ENCODE measurements around the gene CDK5. TPM values are rescaled to one million over a fixed set of nuclear protein-coding genes. Genes with fewer than 3 reads are reported as not detected.
A peak's percentile ranks its signal among the peaks of the same experiment; 100 is the strongest.

The CDK5 gene
- total RNA-seq, 1 donor from 2014 or later: 13.7 TPM

DNA sequence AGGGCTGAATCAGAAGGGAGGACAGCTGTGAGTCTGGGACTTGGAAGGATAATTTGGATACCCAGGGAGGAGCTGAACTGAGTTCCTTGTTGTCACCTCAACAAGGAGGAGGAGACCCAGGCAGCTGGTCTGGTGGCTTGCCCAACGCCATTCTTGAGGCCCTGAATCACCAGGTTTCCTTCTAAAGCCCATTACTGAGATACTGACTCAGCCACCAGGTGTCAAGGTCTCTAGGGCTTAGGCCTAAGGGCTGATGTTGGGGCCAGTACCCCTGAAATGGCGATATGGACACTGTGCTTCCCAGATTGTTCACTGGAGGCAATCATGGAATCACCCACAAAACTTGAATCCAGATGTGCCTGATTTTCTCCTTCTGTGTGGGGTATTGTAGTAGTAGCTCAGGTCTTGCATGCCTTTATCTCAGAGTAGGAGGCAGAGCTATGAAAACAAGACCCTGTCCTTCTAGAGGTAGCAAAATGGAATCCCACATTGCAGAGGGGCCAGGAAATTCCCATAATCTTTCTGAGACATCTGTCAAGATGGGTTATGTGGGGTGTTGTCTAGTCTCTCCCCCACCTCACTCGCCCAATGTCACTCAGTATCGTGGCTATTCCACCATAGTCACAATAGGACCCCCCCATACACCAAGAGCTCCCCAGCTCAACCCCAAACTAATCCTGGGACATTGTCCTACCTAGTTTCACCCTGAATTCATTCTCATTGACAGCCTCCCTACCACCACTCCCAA lies 31.6 kb downstream of the CDK5 start:
- no peak for ATAC-seq
- DNase-seq: no peak
- Histone ChIP-seq H3K9me3 (no peaks in the 10 kb centered on the region), H3K36me3 (peaks cover 2% of the 10 kb centered on the region), H3K4me1 (peaks cover 19% of the 10 kb centered on the region), H3K27ac (no peak overlapping the region), H3K27me3 (ENCODE audit: low read depth) (no peaks in the 10 kb centered on the region), H3K4me3 (no peak overlapping the region)
- intact Hi-C loops (cut with DNase I): no loop called here
- TF ChIP-seq, protein P1, sequence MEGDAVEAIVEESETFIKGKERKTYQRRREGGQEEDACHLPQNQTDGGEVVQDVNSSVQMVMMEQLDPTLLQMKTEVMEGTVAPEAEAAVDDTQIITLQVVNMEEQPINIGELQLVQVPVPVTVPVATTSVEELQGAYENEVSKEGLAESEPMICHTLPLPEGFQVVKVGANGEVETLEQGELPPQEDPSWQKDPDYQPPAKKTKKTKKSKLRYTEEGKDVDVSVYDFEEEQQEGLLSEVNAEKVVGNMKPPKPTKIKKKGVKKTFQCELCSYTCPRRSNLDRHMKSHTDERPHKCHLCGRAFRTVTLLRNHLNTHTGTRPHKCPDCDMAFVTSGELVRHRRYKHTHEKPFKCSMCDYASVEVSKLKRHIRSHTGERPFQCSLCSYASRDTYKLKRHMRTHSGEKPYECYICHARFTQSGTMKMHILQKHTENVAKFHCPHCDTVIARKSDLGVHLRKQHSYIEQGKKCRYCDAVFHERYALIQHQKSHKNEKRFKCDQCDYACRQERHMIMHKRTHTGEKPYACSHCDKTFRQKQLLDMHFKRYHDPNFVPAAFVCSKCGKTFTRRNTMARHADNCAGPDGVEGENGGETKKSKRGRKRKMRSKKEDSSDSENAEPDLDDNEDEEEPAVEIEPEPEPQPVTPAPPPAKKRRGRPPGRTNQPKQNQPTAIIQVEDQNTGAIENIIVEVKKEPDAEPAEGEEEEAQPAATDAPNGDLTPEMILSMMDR (IDR thresholded peaks at IDR 0.05): no peak

DNA sequence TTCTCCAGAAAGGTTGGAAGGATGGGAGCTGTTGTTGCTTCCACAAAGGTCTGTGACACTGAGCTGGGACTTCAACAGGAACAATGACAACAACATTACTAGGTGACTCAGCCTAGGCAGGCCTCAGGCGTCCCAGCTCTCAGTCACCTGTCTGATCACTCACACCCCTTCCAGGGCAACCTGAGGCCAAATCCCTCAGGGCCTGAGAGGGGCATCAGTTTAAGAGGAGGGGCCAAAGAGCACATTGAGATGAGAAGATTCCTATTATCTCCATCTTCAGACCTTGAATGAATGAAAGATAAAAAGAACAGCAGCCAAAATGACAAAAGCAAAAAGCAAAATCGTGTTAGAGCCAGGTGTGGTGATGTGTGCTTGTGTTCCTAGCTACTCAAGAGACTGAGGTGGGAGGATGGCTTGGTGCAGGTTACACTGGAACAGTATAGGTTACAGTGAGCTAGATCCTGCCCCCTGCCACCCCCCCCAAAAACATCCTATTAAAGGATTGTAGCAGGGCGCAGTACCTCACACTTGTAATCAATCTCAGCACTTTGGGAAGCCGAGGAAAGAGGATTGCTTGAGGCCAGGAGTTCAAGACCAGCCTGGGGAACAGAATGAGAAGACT lies 33.2 kb downstream of the CDK5 start, which contains the start of gene ATG9B:
TSS of gene ATG9B (minus strand) at position 60 of the 622 bp plus-strand sequence. CDS start 71 bp downstream, outside the sequence.
- Histone ChIP-seq H3K9me3 (no peaks in the 10 kb centered on the region), H3K27me3 (ENCODE audit: low read depth) (peaks cover 3% of the 10 kb centered on the region), H3K27ac (no peak within 1 kb of the TSS), H3K4me3 (no peak within 1 kb of the TSS), H3K4me1 (peaks cover 16% of the 10 kb centered on the region), H3K36me3 (no peaks in the 10 kb centered on the region)
- no peak for ATAC-seq
- TF ChIP-seq, protein P1 (IDR thresholded peaks at IDR 0.05): no peak
- intact Hi-C loops (cut with DNase I): no loop called here
- DNase-seq: no peak

- no peak for ATAC-seq
- Histone ChIP-seq H3K36me3 (no peaks in the 10 kb centered on the region), H3K9me3 (no peaks in the 10 kb centered on the region), H3K4me1 (peaks cover 17% of the 10 kb centered on the region), H3K4me3 (no peak overlapping the region), H3K27ac (no peak overlapping the region), H3K27me3 (ENCODE audit: low read depth) (peaks cover 16% of the 10 kb centered on the region)
- intact Hi-C loops (cut with DNase I): no loop called here
- no peak for DNase-seq
- TF ChIP-seq, protein P1 (IDR thresholded peaks at IDR 0.05): no peak
Measured at GRCh38 chr7:151023232-151023631, 34.5 kb downstream of the CDK5 start.

GRCh38 chr7:151020231-151020630 lies 37.5 kb downstream of the CDK5 start:
- Histone ChIP-seq H3K4me3 (no peak overlapping the region), H3K27me3 (ENCODE audit: low read depth) (peaks cover 31% of the 10 kb centered on the region), H3K36me3 (no peaks in the 10 kb centered on the region), H3K4me1 (peaks cover 19% of the 10 kb centered on the region), H3K9me3 (no peaks in the 10 kb centered on the region), H3K27ac (no peak overlapping the region)
- TF ChIP-seq, protein P1 (IDR thresholded peaks at IDR 0.05): no peak
- ATAC-seq (no peak), DNase-seq (no peak)
- intact Hi-C loops (cut with DNase I): no loop called here

- Histone ChIP-seq H3K36me3 (no peaks in the 10 kb centered on the region), H3K9me3 (no peaks in the 10 kb centered on the region), H3K4me3 (peak overlapping the region; percentile 37), H3K4me1 (peaks cover 19% of the 10 kb centered on the region), H3K27me3 (ENCODE audit: low read depth) (peaks cover 34% of the 10 kb centered on the region), H3K27ac (no peak overlapping the region)
- DNase-seq (no peak), ATAC-seq (peak in 1 of 2 donors; percentile 4)
- intact Hi-C loops (cut with DNase I): no loop called here
- TF ChIP-seq, protein P1 (IDR thresholded peaks at IDR 0.05): no peak
Measured at GRCh38 chr7:151019130-151019447, 38.6 kb downstream of the CDK5 start.

Measured in lower lobe of right lung (tissue), 2 donors.